HG03280 (cell line): Measurements from ENCODE around the gene MRPL17.

Experiments used
- ATAC-seq: cut with Tn5 transposase; IDR thresholded peaks from one replicate; pipeline ENCODE4 v1.9.1; 2021; ENCODE audit warnings: mild to moderate bottlenecking, moderate library complexity; ENCODE audit not compliant: unreplicated experiment

MRPL17 gene

DNA sequence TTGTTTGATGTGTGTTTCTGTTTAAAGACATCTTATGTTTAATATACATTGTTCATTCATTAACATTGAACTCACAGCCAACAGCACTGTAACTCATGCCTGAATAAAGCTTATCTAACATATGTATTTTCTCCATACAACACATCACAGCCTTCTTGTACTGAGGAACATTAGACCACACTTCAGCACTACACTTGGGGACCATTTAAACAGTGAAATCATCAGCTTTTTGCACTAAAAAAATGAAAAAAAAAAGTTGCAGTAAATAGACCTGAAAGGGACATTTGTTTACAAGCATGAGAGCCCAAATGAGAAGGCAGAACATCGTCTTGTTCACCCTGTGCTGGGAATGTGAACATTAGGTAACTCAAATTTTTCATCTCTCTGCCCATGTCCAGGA lies 48.6 kb downstream of the MRPL17 start:
- no peak for ATAC-seq

DNA sequence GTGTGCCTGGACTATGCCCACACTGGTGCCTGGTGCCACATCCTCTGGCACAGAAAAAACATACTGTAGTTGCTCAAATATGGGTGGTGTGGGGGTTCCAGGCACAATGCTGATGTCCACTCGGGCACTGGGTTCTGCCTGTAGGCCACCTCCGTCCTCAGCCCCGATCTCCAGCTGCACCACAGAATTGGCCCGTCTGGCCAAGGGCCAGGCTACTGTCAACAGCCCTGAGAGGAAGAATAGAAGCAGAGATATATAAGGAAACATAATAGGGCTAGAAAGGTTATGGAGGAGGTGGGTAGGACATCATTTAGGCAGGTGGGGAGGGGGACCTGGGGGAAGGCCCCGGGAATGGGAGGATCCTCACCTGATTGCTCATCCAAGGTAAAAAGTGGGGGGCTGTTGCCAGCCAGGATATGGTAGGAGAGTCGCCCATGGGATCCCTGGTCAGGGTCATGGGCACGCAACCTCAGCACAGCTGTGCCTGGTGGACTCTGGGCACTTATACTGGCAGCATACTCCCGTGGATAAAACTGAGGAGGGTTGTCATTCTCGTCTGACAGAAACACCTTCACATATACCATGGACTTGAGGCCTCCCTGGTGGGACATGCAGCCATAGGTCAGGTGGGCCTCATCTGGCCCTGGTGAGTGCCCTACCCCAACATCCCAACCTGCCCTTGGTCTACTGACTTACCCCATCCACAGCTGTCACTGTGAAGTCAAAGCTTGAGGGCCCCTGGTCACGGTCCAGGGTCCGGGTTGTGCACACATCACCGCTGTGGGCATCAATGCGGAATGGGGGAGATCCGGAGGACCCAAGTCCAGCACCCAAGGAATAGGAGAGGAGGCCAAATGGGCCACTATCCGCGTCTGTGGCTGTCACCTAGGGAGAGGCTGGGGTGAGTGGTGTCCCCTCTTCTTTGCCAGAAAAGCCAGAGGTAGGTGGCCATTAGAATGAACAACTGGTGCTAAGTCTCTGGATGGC lies 49.4 kb downstream of the MRPL17 start:
- no peak for ATAC-seq

DNA sequence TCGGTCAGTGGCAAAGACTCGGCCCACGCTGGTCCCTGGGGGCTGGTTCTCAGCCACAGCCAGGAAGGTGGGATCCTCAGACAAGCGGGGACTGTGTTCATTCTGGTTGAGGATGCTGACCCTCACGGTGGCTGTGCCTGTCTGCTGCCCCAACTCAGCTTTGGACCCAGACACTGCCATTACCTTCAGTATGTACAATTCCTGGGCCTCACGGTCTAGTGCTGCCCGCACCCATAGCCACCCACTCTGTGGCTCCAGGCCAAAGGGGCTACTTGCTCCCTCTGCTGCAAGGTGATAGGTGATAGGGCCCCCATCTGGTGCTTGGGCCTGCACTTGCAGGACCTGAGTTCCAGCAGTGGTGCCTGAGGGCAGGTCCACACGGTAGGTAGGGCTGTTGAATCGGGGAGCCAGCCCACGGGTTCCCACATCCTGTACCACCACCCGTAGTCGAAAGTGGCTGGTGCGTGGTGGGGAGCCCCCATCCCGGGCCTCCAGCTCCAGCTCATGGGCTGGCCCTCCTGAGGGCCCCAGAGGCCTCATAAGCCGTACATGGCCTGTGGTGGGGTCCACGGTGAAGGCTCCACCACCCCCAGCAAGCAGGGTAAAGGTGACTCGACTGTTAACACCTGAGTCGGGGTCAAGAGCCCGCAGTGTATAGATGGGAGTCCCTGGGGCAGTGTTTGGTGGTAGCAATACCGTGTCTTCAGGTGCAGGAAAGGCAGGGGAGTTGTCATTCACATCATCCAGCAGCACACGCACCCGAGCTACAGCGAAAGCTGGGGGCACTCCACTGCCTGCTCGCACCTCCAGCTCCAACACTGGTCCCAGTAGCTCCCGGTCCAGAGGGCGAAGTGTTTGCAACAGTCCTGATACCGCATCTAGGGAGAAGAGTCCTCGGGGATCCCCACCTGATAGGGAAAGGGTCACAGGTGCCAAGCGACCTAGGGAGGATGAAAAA lies 50.7 kb downstream of the MRPL17 start:
- ATAC-seq, result no peak

DNA sequence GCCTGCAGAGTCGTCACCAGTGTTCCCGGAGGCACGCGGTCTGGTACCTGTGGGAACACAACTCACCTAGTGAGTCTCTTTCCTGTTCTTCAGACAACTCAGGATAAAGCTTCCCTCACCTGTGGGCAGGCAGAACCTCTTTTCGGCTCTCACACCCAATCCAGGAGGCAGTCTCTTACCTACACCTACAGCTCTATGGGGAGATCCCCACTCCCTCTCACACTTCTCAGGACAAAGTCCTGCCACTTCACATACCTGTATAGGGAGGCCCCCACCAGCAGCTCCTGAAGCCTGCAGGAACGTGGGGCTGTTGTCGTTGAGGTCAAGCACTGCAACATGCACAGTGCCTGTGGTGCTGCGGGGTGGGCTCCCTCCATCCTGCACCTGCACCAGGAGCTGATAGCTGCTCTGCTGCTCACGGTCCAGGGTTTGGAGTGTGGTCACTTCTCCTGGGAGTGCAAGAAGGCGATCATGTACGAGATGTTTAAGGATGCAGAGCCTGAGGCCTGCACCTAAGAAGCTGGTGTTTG lies 51.7 kb downstream of the MRPL17 start:
- no peak for ATAC-seq

DNA sequence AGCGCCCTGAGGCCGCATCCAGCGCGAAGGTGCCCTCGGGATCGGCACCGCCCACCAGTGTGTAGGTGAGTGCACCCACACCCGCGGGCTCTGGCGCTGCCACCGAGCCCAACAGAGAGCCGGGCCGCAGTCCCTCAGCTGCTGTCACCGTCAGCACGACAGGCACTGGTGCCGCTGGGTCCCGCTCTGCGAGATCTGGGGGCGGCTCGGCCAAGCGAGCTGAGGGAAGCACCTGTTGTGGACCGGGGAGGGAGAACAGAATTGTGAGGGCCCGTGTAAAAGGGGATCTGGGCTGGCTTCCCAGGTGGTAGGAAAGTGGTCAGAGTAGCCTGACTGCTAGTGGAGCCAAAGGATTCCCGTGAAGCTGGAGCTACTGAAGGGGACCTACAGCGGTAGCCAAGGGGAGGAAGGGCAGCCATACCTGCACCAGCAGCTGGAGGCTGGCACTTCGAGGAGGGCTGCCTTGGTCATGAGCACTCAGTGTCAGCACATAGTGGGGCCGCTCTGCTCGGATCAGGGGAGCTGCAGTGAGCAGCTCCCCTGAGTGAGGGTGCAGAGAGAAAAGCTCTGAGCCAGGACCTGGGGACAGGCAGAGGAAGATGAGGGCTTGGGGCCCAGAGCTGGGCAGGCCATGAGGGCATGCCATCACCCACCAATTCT lies 52.4 kb downstream of the MRPL17 start:
- ATAC-seq, result no peak
